SK-N-SH (cell line): ENCODE data around the gene CARD8.

Experiments
- CTCF ChIP-seq: fragments of 200-600 bp; sonication (generic); IDR thresholded peaks from 2 replicates; pipeline ENCODE4 v1.6.1; 2017; ENCODE audit warnings: antibody characterized with exemption, mild to moderate bottlenecking, moderate library complexity
- MEF2A ChIP-seq: IDR thresholded peaks from 2 replicates; pipeline ENCODE4 v1.4.0; 2012; ENCODE audit warnings: low read depth, borderline replicate concordance
- SIN3A ChIP-seq: IDR thresholded peaks from 2 replicates; pipeline ENCODE4 v1.6.1; 2012; ENCODE audit warnings: low read depth, mild to moderate bottlenecking, low read length, moderate library complexity, borderline replicate concordance
- USF2 ChIP-seq: fragments of 150-350 bp; IDR thresholded peaks from 2 replicates; pipeline ENCODE4 v1.6.1; 2017; ENCODE audit warnings: antibody characterized with exemption, low read length, low read depth, borderline replicate concordance

GRCh38 chr19:48255376-48256303, at the start of gene CARD8:
- TF ChIP-seq CTCF, result no peak
- peak; percentile 30; the same call in 1 of the 2 replicates for TF ChIP-seq SIN3A
- TF ChIP-seq MEF2A, result no peak
- TF ChIP-seq USF2, result no peak
